HG02571 (cell line): Measurements from ENCODE around the gene FGFR3.

Experiments
- ATAC-seq: cut with Tn5 transposase; IDR thresholded peaks from one replicate; pipeline ENCODE4 v1.9.1; 2021; ENCODE audit warnings: mild to moderate bottlenecking, moderate library complexity; ENCODE audit not compliant: unreplicated experiment

FGFR3 gene

GRCh38 chr4:1792832-1793495 lies at the start of gene FGFR3:
TSS of gene FGFR3 (plus strand) at chr4:1793293. CDS start at chr4:1793935, 642 bp downstream.
- ATAC-seq = peak; percentile 48

GRCh38 chr4:1743551-1743950 lies 49.5 kb upstream of the FGFR3 start:
- no peak for ATAC-seq

- ATAC-seq = no peak
Observed at GRCh38 chr4:1743975-1744374, 49.1 kb upstream of the FGFR3 start.

GRCh38 chr4:1744552-1744951 lies 48.5 kb upstream of the FGFR3 start:
- ATAC-seq = no peak

- ATAC-seq = no peak
Observed at GRCh38 chr4:1745165-1745564, 47.9 kb upstream of the FGFR3 start.

- ATAC-seq = no peak
Observed at GRCh38 chr4:1745697-1746096, 47.4 kb upstream of the FGFR3 start.

- no peak for ATAC-seq
Observed at GRCh38 chr4:1746265-1746691, 46.8 kb upstream of the FGFR3 start.

- no peak for ATAC-seq
Observed at GRCh38 chr4:1746919-1747602, 46.0 kb upstream of the FGFR3 start.

GRCh38 chr4:1747603-1747967 lies 45.5 kb upstream of the FGFR3 start:
- ATAC-seq = no peak

- ATAC-seq = no peak
Observed at GRCh38 chr4:1748465-1748995, 44.6 kb upstream of the FGFR3 start.

- ATAC-seq = no peak
Observed at GRCh38 chr4:1749370-1749769, 43.7 kb upstream of the FGFR3 start.

GRCh38 chr4:1749826-1750225 lies 43.3 kb upstream of the FGFR3 start:
- no peak for ATAC-seq

GRCh38 chr4:1750381-1751154 lies 42.5 kb upstream of the FGFR3 start:
- ATAC-seq = no peak

GRCh38 chr4:1751155-1751918 lies 41.8 kb upstream of the FGFR3 start:
- ATAC-seq = no peak

GRCh38 chr4:1751919-1752283 lies 41.2 kb upstream of the FGFR3 start:
- no peak for ATAC-seq

GRCh38 chr4:1752284-1753041 lies 40.6 kb upstream of the FGFR3 start:
- ATAC-seq = no peak

- no peak for ATAC-seq
Observed at GRCh38 chr4:1753294-1753696, 39.8 kb upstream of the FGFR3 start.

GRCh38 chr4:1753697-1754311 lies 39.3 kb upstream of the FGFR3 start:
- no peak for ATAC-seq

- no peak for ATAC-seq
Observed at GRCh38 chr4:1754336-1754735, 38.8 kb upstream of the FGFR3 start.

- ATAC-seq = no peak
Observed at GRCh38 chr4:1755297-1755696, 37.8 kb upstream of the FGFR3 start.
